DND-41 (cell line): ENCODE measurements around the gene EDA.

Source experiments
- ATAC-seq: fragments of 200-7000 bp; cut with Tn5 transposase; 3 replicates; pipeline ENCODE4 v1.9.1; 2021; ENCODE audit warnings: low read depth; ENCODE audit not compliant: insufficient read depth
- DNase-seq: peaks from one replicate; pipeline ENCODE4 v3.0.0-alpha.2; 2020
- H2AFZ ChIP-seq: 2 replicates; pipeline ENCODE4 v1.6.0; 2012; ENCODE audit warnings: low read depth, low read length
- H3K27ac ChIP-seq: 2 replicates; pipeline ENCODE4 v1.5.1; 2012; ENCODE audit warnings: low read length, inconsistent platforms
- H3K27me3 ChIP-seq: fragments of 200-600 bp; sonication (generic); 2 replicates; pipeline ENCODE4 v1.6.0; 2012; ENCODE audit warnings: low read length, mild to moderate bottlenecking, inconsistent platforms; ENCODE audit not compliant: insufficient read depth, poor library complexity
- H3K36me3 ChIP-seq: 2 replicates; pipeline ENCODE4 v1.5.1; 2012; ENCODE audit warnings: low read length, inconsistent platforms; ENCODE audit not compliant: insufficient read depth
- H3K4me1 ChIP-seq: 2 replicates; pipeline ENCODE4 v1.5.1; 2012; ENCODE audit warnings: mild to moderate bottlenecking, low read length; ENCODE audit not compliant: insufficient read depth
- H3K4me2 ChIP-seq: 2 replicates; pipeline ENCODE4 v1.6.0; 2012; ENCODE audit warnings: mild to moderate bottlenecking, moderate library complexity, low read length, inconsistent platforms; ENCODE audit not compliant: insufficient read depth
- H3K4me3 ChIP-seq, 2 experiments: fragments of 200-600 bp in 1 of 2; shearing (Covaris generic) in 1 of 2; 2 replicates each; pipeline ENCODE4 v1.5.1; 2012 to 2016; ENCODE audit warnings: inconsistent platforms in 2 of 2, low read length in 2 of 2, mild to moderate bottlenecking in 2 of 2, low read depth in 1 of 2, moderate library complexity in 1 of 2
- H3K79me2 ChIP-seq: 2 replicates; pipeline ENCODE4 v1.6.0; 2012; ENCODE audit warnings: low read length, inconsistent platforms; ENCODE audit not compliant: insufficient read depth
- H3K9ac ChIP-seq: 2 replicates; pipeline ENCODE4 v1.6.0; 2012; ENCODE audit warnings: low read depth, mild to moderate bottlenecking, inconsistent platforms, low read length, moderate library complexity
- H3K9me3 ChIP-seq: 2 replicates; pipeline ENCODE4 v1.5.1; 2012; ENCODE audit warnings: low read length, moderate library complexity, mild to moderate bottlenecking, inconsistent platforms; ENCODE audit not compliant: insufficient read depth, severe bottlenecking
- H4K20me1 ChIP-seq: 2 replicates; pipeline ENCODE4 v1.6.0; 2012; ENCODE audit warnings: low read length; ENCODE audit not compliant: insufficient read depth
- EZH2 ChIP-seq: IDR thresholded peaks from 3 replicates; pipeline ENCODE4 v1.6.1; 2012; ENCODE audit warnings: borderline replicate concordance, low read depth, mild to moderate bottlenecking, moderate library complexity, low read length, inconsistent platforms; ENCODE audit not compliant: severe bottlenecking
- TF ChIP-seq, protein P1 (sequence below): IDR thresholded peaks from 2 replicates; pipeline ENCODE4 v1.5.1; 2012; ENCODE audit warnings: borderline replicate concordance, low read length, moderate library complexity, mild to moderate bottlenecking; ENCODE audit not compliant: poor library complexity, severe bottlenecking; ENCODE audit errors: extremely low read depth

Gene EDA

DNA sequence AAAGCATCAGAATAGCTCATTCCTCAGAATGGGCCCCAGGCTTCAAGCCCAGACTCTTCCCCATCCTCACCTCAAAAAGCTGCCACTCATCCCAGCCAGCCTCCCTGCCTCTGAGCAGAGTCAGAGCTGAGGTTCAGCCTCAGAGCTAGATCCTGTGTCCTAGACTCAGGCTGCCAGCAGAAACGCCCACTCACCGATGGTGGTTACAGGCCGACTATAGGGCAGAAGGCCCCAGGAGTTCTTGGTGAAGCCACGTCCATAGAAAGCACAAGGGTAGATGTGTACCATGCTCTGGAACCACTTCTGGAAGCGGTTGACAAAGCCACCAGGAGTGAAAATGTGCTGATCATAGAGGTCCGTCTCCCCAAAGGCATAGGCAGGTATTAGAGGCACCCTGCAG, 426.1 kb downstream of the EDA start:
- no peaks in the 10 kb centered on the region for H3K9me3 ChIP-seq
- no peaks in the 10 kb centered on the region for H3K4me1 ChIP-seq
- ATAC-seq (no peak), DNase-seq (no peak)
- no peak overlapping the region for H2AFZ ChIP-seq
- no peaks in the 10 kb centered on the region for H4K20me1 ChIP-seq
- H3K9ac ChIP-seq, result no peak overlapping the region
- no peak for TF ChIP-seq EZH2
- TF ChIP-seq, protein P1, sequence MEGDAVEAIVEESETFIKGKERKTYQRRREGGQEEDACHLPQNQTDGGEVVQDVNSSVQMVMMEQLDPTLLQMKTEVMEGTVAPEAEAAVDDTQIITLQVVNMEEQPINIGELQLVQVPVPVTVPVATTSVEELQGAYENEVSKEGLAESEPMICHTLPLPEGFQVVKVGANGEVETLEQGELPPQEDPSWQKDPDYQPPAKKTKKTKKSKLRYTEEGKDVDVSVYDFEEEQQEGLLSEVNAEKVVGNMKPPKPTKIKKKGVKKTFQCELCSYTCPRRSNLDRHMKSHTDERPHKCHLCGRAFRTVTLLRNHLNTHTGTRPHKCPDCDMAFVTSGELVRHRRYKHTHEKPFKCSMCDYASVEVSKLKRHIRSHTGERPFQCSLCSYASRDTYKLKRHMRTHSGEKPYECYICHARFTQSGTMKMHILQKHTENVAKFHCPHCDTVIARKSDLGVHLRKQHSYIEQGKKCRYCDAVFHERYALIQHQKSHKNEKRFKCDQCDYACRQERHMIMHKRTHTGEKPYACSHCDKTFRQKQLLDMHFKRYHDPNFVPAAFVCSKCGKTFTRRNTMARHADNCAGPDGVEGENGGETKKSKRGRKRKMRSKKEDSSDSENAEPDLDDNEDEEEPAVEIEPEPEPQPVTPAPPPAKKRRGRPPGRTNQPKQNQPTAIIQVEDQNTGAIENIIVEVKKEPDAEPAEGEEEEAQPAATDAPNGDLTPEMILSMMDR, result no peak
- H3K27me3 ChIP-seq, result no peaks in the 10 kb centered on the region
- H3K36me3 ChIP-seq, result no peaks in the 10 kb centered on the region
- no peak overlapping the region for H3K4me2 ChIP-seq
- no peak overlapping the region for H3K27ac ChIP-seq
- H3K79me2 ChIP-seq, result no peaks in the 10 kb centered on the region
- H3K4me3 ChIP-seq, result no peak overlapping the region

DNA sequence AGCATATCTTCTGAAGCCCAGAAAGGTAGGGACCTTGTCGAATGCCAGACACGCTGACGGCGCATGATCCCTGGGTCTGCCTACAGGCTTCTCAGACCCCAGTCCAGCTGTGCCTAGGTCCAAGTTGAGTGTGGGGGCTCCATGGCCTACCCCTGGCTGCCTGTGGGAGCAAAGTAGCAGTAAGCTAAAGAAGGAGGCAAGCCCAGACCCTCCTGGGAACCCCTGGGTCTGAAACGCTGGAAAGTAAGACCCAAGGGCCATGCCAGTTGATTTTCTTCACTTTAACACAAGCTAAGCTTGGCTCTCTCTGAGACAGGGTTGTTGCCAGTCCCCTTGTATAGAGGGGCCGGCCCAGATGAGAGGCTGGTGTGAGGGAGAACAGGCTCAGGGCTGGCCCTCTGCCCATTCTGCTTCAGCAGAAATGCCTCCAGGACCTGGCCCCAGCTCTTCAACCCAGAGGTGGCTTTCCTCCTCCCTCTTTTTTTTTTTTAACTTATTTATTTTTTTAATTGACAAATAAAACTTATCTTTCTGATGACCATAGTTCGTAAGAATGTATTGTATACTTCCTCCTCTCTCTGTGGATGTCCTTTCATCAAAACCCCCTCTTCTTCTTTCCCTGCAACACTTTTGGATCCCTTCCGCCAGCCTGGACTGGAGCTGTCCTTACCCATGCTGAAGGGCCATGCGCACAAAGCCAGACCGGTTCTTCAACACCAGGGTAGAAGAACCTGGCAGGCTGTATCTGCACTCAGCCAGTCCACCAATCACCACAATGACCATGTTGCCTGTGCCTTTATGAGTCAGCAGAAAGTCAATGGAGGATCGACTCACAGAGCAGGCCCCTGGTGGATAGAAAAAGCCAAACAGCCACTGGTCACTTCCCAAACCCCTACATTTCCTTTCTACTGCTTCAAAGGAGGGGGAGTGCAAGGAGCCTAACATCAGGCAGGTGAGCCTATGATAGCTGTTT, 426.8 kb downstream of the EDA start:
- no peaks in the 10 kb centered on the region for H3K9me3 ChIP-seq
- DNase-seq, result no peak
- no peak overlapping the region for H3K27ac ChIP-seq

DNA sequence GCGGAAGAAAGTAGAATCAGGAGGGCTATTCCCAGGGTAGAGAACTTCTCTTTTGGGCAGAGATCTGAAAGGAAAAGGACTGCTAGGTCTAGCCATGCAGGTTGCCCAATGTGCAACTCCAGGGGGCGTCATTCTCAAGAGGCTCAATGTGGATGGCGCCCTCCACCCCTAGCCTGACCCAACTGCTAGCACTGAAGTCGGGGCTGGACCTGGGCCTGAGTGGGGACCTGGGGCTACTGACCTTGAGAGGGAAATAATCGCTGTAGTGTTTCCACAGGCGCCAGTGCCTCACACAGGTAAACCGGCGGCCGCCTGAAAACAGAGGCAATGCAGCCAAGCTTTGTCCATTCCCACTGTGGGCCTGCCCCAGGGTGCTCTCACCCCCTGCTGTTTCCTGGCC, 427.8 kb downstream of the EDA start:
- H3K9ac ChIP-seq, result no peak overlapping the region
- ATAC-seq, result no peak
- no peak for TF ChIP-seq EZH2
- TF ChIP-seq, protein P1, result no peak
- no peak overlapping the region for H3K4me3 ChIP-seq
- H4K20me1 ChIP-seq, result no peaks in the 10 kb centered on the region
- H3K27ac ChIP-seq, result no peak overlapping the region
- H3K27me3 ChIP-seq, result no peaks in the 10 kb centered on the region
- no peak for DNase-seq
- no peaks in the 10 kb centered on the region for H3K4me1 ChIP-seq
- H2AFZ ChIP-seq, result no peak overlapping the region
- no peaks in the 10 kb centered on the region for H3K79me2 ChIP-seq
- H3K4me2 ChIP-seq, result no peak overlapping the region
- no peaks in the 10 kb centered on the region for H3K36me3 ChIP-seq
- H3K9me3 ChIP-seq, result no peaks in the 10 kb centered on the region

More for the DNA sequence above, 426.8 kb downstream of the EDA start:
- no peak overlapping the region for H3K9ac ChIP-seq
- no peak overlapping the region for H3K4me2 ChIP-seq
- no peaks in the 10 kb centered on the region for H3K36me3 ChIP-seq
- H3K4me1 ChIP-seq, result no peaks in the 10 kb centered on the region
- ATAC-seq, result no peak
- no peak overlapping the region for H2AFZ ChIP-seq
- TF ChIP-seq, protein P1, result no peak
- TF ChIP-seq EZH2, result no peak
- H3K79me2 ChIP-seq, result no peaks in the 10 kb centered on the region
- H3K4me3 ChIP-seq, result no peak overlapping the region
- no peaks in the 10 kb centered on the region for H4K20me1 ChIP-seq
- H3K27me3 ChIP-seq, result no peaks in the 10 kb centered on the region
